Kidney glomerular epithelial cell (primary cell): ENCODE measurements around the gene HOXC10.

Experiments
- DNase-seq: peaks from one replicate; lab custom pipeline; 2025; lab: John Stamatoyannopoulos, UW

The HOXC10 gene

DNA sequence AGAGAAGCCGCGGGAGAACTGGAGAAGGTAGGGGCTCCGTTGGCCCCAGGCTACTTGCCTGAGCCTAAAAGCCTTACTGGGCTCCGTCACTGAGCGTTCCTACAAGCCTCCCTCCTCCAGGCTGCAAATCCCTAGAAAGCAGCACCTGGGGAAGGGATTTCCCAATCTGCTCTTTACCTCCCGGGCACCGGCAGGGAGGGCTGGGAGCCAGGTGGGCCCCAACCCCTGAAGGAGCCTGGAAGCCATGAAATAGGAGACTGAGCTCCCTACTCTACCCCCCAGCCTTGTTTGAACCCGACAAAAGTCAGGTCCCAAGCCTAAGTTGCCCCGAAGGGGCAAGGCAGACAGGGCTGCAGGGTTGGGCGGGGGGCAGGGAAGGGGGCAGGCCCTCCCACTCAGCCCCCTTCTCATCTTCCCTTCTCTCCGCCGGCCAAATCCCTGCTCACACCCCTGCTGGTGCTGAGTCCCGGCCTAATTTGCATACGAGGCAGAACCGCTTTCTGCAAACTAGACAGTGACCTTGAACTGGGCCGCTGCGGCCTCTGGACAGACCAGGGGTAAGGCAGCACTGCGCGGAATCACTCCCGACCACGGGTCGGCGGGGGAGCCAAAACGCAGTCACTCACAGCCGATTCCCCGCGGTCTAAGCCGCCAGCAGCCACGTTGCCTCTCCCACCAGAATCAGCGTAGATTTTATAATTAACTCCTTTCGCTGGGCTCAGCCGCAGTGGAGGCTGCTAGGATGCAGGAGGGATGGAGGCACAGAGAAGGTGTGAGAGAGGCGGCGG lies 34.0 kb upstream of the HOXC10 start:
- no peak for DNase-seq

DNA sequence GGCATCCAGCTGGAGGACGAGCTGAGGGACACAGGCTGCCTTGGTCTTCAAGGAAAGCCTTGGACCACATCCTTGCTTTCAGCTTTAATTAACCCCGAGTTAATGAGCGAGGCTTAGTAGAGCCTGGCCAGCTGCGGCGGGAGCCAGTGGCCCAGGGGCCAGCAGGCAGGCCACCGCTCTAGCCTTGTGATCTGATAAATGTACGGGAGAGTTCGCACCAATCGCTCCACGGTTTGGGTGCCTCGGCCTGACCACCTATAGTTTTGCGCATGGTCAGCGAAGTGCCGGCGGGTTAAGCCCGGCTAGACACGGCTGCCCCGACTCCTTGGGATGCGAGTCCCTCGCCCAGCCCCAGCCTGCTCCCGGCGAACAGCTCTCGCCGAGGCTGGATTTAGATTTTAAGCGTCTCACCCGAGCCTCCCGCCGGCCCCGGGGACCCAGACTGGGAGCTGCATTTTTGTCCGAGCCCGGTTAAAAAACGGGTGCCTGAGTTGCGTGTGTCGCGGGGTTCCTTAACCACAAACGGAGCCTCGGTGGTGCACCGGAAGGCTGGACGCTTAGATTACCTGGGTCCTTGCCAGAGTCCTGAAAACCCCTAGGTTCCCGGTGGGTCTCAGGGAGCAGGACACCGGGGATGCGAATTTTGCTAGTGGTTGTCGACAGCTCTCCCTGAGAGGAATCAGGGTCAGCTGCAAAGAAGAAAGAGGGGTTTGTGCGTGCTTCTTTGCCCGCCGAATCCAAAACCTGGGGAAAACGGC lies 33.2 kb upstream of the HOXC10 start:
- no peak for DNase-seq

DNA sequence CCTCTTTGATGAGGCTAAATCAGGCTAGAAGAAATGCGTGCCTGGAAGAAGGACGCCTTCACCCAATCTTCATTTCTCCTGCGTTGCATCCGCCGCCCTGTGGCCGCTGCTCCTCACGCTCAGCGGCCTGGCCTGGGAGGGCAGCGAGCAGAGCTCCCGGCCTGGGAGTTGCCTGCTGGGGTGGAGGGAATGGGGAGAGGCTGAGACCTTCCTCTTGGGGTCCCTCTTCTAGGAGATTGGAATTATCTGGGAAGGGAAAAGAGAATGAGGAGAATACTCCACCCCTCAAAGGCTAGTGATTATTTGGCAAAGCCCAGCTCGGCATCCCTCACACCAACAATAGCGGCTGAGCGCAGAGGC lies 32.6 kb upstream of the HOXC10 start:
- DNase-seq, result no peak

GRCh38 chr12:53952871-53953734 lies 31.8 kb upstream of the HOXC10 start:
- DNase-seq, result no peak

GRCh38 chr12:53953831-53954693 lies 30.9 kb upstream of the HOXC10 start:
- no peak for DNase-seq

GRCh38 chr12:53954694-53955035 lies 30.3 kb upstream of the HOXC10 start, which contains the start of gene HOXC12:
HOXC12 (plus strand) TSS chr12:53954903; CDS start chr12:53954930, 27 bp downstream.
- DNase-seq, result no peak

DNA sequence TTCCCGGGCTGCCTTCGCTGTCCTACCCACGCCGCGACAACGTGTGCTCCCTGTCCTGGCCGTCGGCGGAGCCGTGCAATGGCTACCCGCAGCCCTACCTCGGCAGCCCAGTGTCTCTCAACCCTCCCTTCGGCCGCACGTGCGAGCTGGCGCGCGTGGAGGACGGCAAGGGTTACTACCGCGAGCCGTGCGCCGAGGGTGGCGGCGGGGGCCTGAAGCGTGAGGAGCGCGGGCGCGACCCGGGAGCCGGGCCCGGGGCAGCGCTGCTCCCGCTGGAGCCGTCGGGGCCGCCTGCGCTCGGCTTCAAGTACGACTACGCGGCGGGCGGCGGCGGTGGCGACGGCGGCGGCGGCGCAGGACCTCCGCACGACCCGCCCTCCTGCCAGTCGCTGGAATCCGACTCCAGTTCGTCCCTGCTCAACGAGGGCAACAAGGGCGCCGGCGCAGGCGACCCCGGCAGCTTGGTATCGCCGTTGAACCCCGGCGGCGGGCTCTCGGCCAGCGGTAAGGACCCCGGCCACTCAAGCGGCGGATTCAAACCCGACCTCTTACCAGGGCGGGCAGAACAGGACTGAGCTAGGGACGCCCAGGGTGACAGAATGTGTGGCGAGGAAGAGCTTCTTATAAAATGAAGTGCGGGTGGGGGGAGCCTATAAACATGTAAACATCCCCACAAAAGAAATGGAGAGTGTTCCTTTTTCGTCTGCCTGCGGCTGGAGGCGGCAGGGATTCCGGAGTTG lies 29.7 kb upstream of the HOXC10 start:
- no peak for DNase-seq

- DNase-seq, result no peak
These were observed 29.1 kb upstream of the HOXC10 start for GRCh38 chr12:53955776-53956250.

DNA sequence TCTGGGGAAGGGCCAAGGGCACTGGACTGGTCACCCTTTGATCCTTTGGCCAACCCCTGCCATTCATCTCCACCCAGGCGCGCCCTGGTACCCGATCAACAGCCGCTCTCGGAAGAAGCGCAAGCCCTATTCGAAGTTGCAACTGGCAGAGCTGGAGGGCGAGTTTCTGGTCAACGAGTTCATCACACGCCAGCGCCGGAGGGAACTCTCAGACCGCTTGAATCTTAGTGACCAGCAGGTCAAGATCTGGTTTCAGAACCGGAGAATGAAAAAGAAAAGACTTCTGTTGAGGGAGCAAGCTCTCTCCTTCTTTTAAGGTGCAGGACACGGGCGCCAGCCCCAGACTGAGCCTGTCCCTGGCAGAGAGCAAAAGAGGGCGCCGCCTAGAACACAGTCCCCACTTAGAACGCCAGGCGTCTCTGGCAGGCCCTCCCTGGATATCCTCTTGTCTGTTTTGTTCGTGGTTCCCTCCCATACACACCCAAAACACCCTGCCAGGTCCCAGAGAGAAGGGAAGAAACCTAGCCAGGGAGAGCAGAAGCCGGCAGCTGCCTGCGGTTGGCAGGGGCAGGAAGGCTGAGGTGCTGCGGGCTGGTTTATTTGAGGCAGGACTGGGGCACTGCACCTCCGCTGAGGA lies 28.6 kb upstream of the HOXC10 start:
- no peak for DNase-seq

DNA sequence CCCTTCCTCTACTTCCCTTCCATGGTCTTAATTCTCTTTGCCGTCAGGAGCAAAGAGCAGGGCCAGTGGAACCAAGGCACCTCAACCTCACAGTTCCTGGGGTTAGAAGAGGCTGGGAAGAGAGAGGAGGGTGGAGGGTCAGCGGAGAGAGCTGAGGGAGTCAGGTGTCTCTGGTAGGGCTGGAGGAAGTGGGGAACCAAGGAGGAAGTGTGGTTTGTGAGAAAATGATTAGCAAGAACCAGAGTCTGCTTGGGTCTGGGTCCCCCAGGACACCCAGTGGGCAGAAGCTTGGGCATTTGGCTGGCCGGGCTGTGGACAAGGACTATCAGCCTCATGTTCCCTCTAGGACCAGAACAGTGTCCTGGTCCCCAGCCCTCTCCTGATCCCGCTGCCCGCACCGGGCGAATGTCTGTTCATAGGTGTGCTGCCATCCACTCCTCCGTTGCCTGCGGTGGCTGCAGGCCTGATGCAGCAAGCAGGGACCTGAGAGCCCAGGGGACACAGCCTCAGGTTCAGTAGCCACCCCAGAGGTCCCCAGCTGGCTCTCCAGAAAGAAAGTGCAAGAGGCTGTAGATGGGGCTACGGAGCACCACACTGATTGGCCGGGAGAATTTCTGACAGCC lies 27.9 kb upstream of the HOXC10 start:
- no peak for DNase-seq

GRCh38 chr12:53958128-53958527 lies 26.8 kb upstream of the HOXC10 start:
- no peak for DNase-seq

- no peak for DNase-seq
These were observed 25.6 kb upstream of the HOXC10 start for GRCh38 chr12:53959314-53959713.

DNA sequence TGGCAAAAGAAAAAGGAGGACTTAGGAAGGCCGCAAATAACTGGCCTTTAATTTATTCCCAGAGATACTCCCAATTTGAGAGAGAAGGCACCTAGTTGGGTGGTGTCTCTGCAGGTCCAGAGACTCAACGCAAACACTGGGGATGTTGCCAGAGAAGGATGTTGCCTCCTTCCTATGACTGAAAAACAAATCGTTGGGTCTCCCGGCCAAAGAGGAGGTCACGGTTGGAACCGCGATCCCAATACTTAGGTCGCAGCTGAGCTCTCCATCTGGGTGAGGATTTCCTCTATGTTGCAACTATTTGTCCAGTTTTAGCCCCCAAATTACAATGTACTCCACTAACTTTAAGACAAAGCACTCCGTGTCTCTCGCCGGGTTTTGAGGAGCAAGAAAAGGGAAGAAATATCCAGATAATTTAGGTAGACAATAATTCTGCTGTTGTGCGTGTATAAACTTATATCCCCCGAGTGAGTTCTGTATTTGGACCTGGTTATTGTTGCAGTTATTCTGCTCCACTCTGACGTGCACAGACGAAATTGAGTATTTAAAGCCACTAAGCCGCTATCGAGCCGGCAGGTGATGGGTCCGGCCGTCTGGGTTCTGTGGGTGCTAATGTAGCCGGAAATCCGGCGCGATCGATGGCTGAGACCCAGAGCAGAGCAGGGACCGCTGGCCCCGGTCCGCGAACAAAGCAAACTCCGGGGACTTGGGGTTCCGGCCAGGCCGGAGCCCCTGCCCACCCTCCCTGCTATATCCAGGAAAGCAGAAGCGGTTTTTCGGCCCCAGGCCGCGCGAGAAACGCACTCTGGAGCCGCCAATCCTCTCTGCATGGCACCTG lies 24.5 kb upstream of the HOXC10 start:
- DNase-seq, result no peak

DNA sequence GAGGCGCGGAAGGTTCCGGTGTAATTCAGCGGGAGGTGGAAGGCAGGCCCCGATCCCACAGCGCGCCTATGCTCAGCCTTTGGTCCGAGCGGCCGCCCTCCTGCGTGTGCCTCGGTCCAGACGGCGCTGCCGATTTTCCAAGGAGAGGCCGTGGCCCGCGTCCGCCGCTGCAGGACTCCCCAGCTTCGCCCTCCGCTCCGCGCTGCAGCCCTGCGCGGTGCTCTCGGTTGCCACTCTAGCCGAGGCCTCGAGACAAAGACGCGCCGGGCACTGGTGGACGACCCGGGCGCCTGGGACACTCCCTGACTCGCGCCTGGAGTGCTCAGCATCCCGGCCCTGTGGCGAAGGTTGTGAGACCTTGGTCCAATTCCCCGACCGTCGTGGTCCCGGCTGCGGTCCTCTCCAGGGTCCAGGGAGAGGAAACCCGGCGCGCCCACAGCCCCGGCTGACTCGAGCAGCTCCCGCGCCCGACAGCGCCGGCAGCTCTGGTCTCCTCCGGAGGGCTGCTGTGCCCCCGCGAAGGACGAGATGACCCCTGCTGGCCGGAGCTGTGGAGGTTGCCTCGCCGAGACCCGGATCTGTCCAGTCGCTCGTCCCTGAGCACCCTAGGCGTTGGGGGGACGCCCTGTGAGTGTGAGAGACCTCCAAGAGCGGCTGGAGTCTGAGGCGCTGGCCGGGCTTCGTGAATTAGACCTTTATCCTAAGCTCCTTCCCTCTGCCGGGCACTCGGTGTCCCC lies 23.8 kb upstream of the HOXC10 start:
- no peak for DNase-seq

- DNase-seq, result no peak
These were observed 21.9 kb upstream of the HOXC10 start for GRCh38 chr12:53963005-53963404.

DNA sequence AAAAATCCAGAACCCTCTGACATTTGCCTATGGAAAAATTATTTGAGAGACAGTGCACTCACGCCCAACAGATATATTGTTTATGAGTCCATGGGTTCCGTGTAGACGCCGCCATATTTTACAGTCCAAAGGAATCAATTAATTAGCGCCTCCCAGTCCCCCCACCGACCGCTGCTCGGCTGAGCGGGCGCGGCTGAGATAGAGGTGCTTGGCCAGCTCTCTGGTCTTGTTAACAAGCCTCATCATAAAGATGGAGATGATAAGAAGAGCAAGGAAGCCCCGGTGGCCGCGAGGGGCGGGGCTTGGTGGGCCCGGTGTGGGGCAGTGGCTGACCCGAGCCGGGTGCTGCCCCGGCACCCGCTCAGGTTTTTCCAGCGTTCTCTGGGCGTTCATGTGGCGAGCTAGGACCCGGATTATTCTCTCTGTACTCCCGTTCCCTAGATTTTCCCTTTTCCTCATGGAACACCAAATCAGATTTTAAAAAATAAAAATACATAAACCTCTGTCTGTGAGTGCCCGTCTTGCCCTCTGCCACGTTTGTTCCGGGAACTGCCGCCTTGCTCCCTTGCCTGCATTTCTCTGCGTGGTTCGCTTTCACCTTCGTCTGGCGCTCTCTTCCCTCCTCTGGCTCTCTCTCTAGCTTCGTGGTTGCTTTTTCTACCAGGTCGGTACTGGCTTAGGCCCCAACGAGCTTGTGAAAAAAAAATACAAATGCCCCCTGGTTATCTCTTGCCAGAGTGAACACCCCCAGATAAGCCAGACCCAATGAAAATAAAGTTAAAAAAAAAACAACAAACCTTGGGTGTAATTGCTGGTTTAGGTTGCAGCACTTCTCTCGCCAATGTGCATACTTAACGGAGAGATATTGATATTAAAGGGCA lies 21.3 kb upstream of the HOXC10 start:
- DNase-seq, result no peak

- DNase-seq, result no peak
These were observed 20.6 kb upstream of the HOXC10 start for GRCh38 chr12:53964315-53964713.
